HG02870 (cell line): ENCODE measurements around the gene DCDC2B.

ENCODE experiments used
- ATAC-seq: cut with Tn5 transposase; IDR thresholded peaks from one replicate; pipeline ENCODE4 v1.9.1; 2021; ENCODE audit warnings: mild to moderate bottlenecking, moderate library complexity; ENCODE audit not compliant: unreplicated experiment

The DCDC2B gene

DNA sequence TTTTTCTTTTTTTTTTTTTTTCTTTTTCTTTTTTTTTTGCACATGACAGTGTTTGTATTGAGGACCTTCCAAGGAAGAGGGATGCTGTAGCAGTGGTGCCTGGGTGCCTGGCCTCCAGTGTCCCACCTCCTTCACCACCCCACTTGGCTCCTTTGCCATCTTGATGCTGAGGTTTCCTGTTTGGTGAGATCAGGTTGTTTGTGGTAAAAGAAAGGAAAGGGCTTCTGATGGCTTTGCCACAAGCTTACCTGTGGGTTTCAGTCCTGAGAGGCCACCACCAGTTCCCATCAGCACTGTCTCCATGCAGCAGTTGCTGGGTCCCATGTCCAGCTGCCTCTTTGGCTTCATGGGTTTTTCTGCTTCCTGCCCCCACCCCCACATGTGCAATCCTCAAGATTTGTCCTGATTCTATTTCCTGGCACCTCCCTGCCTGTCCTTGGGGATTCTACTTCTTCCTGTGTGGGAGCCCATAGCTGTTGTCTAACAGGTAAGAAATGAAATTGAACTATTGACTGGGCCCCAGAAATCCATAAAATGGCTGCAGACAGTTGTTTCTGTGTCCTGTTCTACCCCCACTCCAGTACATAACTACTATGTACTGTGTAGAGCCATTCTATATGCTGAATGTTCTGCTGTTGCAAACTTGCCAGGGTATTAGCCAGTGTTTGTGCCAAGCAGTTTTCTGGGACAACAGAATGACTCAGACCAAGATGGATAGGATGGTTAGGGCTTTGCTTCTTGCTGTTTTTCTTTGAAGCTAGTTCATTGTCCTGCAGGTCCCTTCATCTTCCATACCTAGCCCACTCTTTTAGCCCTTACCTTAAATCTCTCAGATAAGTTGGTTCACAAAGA lies 12.7 kb upstream of the DCDC2B start:
- ATAC-seq, result no peak

GRCh38 chr1:32197074-32197473 lies 11.8 kb upstream of the DCDC2B start:
- ATAC-seq, result no peak

DNA sequence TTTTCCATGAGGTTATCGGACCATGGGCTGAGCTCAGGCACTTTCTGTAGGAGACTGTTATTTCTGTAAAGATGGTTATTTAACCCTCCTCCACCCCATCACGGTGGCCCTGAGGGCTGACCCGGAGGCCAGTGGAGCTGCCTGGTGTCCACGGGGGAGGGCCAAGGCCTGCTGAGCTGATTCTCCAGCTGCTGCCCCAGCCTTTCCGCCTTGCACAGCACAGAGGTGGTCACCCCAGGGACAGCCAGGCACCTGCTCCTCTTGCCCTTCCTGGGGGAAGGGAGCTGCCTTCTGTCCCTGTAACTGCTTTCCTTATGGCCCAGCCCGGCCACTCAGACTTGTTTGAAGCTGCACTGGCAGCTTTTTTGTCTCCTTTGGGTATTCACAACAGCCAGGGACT lies 11.1 kb upstream of the DCDC2B start:
- no peak for ATAC-seq

GRCh38 chr1:32198237-32199042 lies 10.4 kb upstream of the DCDC2B start:
- no peak for ATAC-seq

DNA sequence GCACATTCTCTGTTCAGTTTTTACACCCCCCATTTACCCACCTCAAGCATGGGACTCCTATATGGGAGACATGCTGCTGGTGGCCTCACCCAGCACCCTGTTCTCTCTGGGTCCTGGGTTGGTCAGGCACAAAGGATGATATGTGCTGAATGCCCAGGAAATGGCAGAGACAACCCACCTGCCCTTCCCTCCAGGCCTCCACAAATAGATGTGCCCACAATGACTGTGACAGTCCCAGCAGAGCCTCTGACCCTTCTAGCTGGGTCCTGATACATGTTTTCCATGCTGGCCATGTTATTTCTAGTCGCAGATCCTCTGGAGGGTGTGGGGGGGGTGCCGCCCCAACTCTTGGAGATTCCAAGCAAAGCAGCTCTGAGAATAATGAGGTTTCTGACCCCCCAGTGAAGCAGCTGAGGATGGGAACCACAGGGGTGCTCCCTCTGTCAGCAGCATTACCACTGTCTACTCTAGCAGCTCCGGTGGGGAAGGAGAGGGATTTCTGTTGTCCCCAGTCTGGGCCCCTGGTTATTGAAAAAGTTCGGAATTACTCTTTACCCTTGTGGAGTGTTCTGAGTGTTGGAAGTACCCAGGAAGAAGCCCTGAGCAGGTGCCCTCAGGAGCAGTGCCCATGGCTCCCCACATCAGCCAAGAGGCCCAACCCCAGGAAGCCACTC lies 9.7 kb upstream of the DCDC2B start:
- no peak for ATAC-seq

GRCh38 chr1:32199717-32200072 lies 9.2 kb upstream of the DCDC2B start:
- no peak for ATAC-seq

DNA sequence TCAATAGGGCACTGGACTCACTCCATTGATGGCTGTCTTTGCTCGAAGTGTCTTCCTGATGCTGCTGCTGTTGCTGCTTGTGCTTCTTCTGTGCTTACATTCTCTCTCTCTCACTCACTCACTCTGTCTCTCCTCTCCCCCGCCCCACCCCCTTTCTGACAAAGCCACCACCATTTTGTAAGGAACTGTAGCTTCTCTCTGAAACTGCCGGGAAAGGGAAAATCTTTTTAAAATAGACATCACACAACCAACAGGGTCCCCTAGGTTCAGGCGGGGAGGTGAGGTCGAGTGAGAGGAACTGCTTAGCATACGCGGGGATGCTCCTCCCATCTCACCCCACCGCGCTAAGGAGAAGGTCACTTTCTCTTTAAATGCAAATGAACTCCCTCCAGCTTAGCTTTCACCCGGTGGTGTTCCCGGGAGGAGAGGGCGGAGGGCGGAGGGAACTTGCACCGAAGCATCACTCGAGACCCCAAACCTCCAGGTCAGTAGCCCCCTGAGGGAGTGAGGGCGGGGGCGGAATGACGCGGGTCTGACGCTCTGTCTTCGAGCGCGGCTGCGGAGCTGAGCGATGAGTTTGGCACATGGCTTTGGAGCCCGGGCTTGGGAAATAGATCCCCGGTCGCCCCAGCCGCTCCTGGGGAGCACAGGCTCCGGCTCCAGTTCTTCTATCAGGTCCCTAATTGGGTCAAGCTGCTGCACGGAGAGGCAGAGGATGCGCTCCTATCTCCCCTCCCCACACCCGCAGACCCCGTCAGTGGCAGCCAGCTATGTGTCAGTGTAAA lies 8.5 kb upstream of the DCDC2B start, which contains the start of gene CCDC28B:
Gene CCDC28B, plus strand, starts transcription at position 370 of the 785 bp plus-strand sequence. CDS start 1,341 bp downstream, outside the sequence.
- no peak for ATAC-seq

- no peak for ATAC-seq
These were observed 7.7 kb upstream of the DCDC2B start for GRCh38 chr1:32201011-32201855.

- no peak for ATAC-seq
These were observed 3.9 kb upstream of the DCDC2B start for GRCh38 chr1:32204943-32205361.

- ATAC-seq, result no peak
These were observed 3.2 kb upstream of the DCDC2B start, which contains the start of gene IQCC for GRCh38 chr1:32205401-32206370. IQCC (plus strand) TSS chr1:32205671; CDS start chr1:32205682, 11 bp downstream.

DNA sequence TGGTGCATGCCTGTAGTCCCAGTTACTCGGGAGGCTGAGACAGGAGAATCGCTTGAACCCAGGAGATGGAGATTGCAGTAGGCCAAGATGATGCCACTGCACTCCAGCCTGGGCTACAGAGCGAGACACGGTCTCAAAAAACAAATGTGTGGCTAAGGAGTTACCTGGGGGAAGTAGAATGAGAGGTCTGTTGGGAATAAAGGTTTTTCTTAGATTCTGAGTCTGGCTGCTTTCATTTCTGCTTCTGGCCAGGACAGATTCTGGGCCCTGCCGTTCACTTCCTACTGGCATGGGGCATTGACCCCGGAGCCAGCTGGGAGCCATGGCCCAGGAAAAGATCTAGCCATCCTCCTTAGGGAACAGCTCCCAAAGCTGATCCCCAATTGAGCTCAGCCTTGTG lies 420 bp upstream of the DCDC2B start:
- no peak for ATAC-seq

DNA sequence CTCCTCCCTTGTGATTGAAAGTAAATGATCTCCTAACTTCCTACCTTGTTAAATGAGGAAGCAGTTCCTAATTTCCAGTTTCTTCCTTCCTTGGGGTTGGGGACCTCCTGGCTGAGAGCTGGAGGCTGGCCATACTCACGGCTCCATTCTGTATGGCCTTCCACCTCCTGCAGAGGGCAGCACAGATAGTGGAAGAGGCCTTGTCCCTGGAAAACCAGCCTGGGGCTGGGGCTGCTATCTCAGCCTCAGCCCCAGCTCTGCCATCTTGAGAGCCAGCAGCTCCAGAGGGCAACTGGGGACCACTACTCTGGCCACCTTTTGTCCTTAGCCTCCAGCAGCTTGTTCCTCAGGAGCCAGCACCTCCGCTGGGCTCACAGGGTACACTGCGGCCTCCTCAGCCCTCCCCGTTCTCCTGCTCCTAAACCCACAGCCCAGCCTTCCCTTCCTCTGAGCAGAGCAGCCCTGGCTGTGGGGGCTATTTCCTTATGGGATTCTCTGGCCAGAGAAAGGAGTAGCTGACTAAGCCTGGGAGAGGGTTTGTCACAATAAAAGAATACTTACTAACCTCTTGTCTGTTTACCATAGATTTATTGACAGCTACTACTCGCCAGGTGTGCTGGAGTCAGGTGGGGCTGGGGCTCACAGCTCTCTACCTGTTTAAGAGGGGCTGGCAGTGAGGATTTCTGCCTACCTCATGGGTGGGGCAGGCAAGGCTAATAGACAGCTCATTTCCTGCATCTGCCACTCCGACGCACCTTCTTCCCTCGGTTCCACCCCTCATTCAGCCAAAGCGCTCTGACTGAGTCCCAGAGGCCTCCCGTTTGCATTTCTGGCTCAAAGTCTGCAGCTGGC lies 7.0 kb downstream of the DCDC2B start:
- no peak for ATAC-seq

- no peak for ATAC-seq
These were observed 7.7 kb downstream of the DCDC2B start for GRCh38 chr1:32216566-32216965.

- ATAC-seq, result no peak
These were observed 10.1 kb downstream of the DCDC2B start for GRCh38 chr1:32219022-32219421.

DNA sequence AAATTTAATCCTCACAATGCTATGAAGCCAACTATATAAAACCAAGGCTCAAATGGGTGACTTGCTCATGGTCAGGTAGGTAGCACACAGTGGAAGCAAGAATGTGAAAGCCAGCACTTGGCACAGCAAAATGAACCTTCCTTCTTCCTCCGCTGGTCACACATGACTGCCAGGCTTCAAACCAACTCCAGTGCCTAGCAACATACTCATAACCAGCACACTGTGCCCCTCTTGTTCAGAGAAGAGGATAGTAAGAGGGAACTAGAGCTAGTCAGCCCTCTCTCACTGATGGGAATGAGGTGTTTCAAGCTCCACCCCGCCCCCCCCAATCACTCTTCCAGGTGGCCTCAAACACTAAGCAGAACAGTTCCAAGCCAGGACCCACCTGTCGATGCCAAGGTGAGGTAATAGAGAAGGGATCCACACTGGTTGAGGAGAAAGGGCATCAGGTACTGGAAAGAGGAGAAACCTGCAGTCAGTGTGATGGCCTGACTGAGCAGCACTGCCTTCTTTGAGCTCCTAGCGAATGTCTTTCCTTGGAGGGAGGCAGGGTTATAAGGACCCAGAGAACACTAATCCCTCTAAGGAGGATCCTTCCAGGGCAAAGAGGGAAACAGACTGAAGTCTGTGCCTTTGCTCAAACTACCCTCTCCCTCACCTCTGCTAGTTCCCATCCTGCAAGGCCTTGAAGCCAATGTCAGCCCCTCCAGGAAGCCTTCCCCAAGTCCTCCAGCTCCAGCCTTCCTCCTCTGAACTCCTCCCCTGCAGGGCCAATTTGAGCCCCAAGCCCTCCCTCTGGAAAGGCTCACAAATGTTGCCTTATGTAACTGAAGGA lies 12.1 kb downstream of the DCDC2B start:
- no peak for ATAC-seq

DNA sequence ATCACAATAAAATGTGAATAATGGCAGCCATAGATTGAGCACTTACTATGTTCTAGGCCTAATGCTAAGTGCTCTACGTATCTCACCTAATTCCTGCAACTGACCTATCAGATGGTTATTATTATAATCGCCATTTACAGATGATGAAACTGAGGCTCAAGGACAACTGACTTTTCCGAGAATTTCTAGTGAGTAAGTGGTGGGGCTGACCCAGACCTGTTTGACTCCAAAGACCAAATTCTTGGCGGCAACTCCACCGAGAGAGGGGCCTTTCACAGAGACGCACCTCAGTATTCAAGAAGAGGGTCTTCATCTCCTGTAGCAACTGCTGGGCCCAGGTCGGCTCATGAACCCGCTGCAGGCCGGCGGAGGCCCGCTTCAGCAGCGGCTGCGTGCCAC lies 12.7 kb downstream of the DCDC2B start:
- no peak for ATAC-seq
